GM10266 (cell line): ENCODE results near the gene RBM28.

Source experiments
- DNase-seq: peaks from one replicate; pipeline ENCODE4 v3.0.0; 2012; ENCODE audit errors: extremely low spot score
- TF ChIP-seq, protein P1 (sequence below): IDR thresholded peaks from 2 replicates; pipeline ENCODE4 v1.5.1; 2012; ENCODE audit warnings: mild to moderate bottlenecking, low read depth; ENCODE audit not compliant: control insufficient read depth, insufficient read depth; ENCODE audit errors: missing control alignments

RBM28 gene

DNA sequence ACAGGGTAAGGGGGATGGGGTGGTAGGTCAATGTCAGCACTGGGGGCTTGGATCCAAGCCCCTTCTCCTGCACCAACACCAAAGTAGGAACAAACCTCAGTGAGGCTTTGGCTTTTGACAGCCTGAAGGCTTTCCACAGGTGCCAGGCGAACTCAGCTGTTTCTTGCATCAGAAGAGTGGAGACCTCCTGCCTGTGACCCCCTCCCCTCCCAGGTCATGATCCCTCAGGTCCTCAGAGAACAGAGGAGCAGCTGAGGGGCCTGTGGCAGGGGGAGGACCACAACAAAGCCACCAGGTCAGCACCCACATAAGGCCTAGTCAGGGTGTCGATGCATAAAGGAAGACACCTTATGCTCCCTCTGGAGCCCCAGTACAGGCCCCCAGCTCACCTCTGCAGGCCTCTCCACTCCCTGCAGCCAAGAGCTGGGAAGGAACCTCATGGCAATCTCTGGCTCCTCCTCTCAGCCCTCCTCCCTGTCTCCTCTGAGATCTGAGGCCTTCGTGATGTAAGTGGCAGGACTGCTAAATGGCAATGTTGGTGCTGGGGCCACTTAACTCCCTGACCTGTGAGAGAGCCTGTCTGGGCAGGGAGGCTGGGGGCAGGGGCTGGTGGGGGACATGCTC is 36.9 kb upstream of the RBM28 start:
- TF ChIP-seq, protein P1, sequence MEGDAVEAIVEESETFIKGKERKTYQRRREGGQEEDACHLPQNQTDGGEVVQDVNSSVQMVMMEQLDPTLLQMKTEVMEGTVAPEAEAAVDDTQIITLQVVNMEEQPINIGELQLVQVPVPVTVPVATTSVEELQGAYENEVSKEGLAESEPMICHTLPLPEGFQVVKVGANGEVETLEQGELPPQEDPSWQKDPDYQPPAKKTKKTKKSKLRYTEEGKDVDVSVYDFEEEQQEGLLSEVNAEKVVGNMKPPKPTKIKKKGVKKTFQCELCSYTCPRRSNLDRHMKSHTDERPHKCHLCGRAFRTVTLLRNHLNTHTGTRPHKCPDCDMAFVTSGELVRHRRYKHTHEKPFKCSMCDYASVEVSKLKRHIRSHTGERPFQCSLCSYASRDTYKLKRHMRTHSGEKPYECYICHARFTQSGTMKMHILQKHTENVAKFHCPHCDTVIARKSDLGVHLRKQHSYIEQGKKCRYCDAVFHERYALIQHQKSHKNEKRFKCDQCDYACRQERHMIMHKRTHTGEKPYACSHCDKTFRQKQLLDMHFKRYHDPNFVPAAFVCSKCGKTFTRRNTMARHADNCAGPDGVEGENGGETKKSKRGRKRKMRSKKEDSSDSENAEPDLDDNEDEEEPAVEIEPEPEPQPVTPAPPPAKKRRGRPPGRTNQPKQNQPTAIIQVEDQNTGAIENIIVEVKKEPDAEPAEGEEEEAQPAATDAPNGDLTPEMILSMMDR, result no peak
- DNase-seq, result no peak

DNA sequence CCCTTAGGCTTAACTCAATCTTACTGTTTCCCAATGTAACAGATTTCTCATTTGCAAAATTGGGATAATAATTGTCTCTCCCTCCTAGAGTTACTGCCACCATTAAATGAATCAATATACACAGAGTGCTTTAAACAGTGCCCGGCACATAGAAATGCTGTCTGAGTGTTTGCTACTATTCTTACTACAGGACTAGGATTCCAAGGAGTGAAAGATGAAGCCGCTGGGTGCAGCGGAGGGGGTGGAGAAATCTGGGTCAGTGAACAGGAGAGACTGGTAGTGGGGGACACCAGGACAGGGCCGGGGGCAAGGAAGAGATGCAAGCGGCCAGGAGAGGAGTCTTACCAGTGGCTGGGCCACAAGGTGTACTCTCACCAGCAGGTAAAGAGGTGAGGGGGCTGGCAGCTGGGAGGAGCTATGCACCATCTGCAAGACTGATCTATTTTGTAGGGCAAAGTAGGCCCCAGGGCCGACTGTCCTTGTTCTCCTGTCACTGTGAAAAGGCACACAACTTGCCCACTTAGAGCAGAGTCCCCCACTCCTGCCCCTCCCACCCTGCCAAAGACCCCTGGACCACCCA is 36.3 kb upstream of the RBM28 start:
- TF ChIP-seq, protein P1, result no peak
- DNase-seq, result no peak

DNA sequence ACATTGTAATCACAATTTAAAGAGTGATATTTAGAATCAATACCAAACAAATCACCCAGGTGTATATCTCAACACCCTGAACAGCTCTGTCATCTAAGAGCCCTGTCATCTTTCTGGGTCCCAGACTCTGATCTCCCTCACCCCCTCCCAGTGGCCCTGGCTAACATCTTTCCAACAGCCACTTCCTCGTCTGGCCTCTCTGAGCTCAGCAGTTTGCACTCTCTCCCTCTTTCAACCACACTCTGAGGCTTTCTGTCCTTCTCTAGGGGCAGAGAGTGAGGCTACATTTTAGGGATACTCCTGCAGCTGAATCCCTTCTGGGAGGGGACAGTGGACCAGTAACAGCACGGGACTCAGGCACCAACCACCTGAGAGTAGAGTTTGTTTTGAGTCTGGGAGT is 34.9 kb upstream of the RBM28 start:
- TF ChIP-seq, protein P1, result no peak

DNA sequence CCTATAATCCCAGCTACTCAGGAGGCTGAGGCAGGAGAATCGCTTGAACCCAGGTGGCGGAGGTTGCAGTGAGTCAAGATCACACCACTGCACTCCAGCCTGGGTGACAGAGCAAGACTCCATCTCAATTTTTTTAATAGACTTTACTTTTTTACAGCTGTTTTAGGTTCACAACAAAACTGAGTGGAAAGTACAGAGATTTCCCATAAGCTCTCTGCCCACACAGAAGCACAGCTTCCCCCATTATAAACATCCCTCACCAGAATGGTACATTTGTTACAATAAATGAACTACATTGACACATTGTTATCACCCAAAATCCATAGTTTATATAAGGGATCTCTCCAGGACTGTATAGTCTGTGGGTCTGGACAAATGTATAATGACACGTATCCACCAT is 32.4 kb upstream of the RBM28 start:
- no peak for DNase-seq
- TF ChIP-seq, protein P1, result no peak

More for the DNA sequence above, 34.9 kb upstream of the RBM28 start:
- no peak for DNase-seq

DNA sequence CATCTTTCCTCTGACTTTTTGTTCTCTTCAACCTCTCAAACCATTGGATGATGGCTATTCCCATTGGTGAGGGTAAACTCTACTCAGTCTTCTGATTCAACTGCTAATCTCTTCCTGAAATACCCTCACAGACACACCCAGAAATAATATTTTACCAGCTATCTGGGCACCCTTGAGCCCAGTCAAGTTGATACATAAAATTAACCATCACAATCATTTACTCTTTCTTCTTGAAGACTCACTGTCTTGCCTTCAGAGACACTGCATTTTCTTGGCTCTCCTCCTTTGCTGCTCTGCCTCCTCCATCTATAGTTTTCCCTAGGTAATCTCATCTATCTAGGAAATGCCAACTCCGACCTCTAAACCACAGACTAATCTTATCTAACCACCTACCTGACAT is 30.3 kb upstream of the RBM28 start:
- DNase-seq, result no peak
- TF ChIP-seq, protein P1, result no peak

DNA sequence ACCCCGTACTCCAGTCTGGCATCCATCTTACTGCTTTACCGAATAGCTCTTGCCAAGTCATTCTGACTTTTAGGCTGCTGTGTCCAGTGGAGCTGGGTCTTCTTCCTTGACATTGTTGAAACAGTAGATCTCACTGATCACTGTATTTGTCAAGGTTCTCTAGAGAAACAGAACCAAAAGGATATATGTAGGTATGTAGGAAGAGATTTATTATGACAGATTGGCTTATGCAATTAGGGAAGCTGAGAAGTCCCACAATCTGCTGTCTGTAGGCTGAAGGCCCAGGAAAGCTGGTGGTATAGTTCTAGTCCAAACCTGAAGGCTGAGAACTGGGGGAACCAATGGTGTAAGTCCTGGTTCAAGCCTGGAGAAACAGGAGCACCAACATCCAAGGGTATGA is 29.9 kb upstream of the RBM28 start:
- DNase-seq, result no peak
- TF ChIP-seq, protein P1, result no peak

DNA sequence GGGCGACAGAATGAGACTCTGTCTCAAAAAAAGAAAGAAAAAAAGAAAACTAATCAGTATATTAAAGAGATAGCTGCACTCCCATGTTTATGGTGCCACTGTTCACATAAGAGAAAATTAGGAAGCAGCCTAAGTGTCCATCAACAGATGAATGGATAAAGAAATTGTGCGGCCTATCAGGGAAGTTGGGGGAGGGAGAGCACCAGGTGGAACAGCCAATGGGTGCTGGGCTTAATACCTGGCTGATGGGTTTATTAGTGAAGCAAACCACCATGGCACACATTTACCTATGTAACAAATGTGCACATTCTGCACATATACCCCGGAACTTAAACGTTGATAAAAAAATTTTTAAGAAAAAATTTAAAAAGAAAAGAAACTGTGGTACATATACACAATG is 26.8 kb upstream of the RBM28 start:
- DNase-seq, result no peak
- TF ChIP-seq, protein P1, result no peak
